IMR-90 (cell line): ENCODE measurements around the gene ST7. TPM values are rescaled to one million over a fixed set of nuclear protein-coding genes. Genes with fewer than 3 reads are reported as not detected.

ENCODE experiments used
- ATAC-seq: fragments of 200-7000 bp; cut with Tn5 transposase; 2 replicates; pipeline ENCODE4 v1.9.1; 2020; ENCODE audit warnings: low read depth, mild to moderate bottlenecking, moderate library complexity
- BruUV-seq: library from RNA; stranded (reverse); fragments of 400-500 nt; replicated peaks from 2 replicates; lab custom pipeline; 2021; lab: Mats Ljungman, UMichigan
- CTCF ChIA-PET: fragments of 300-600 bp; formaldehyde crosslinking; extraction: SDS; loops from one replicate; lab custom pipeline; 2021; ENCODE audit warnings: antibody characterized with exemption; lab: Yijun Ruan, JAX
- POLR2A ChIA-PET: fragments of 300-600 bp; sonication (Branson Sonifier 250); formaldehyde crosslinking; loops from one replicate; lab custom pipeline; 2022; ENCODE audit warnings: antibody characterized with exemption; ENCODE audit not compliant: unreplicated experiment; lab: Charles Lee
- DNase-seq: peaks from one replicate; pipeline ENCODE4 v3.0.0; 2013
- H2AFZ ChIP-seq: replicated peaks from 2 replicates; pipeline ENCODE3; 2013; ENCODE audit warnings: low read length, mild to moderate bottlenecking; ENCODE audit not compliant: poor library complexity
- H2AK5ac ChIP-seq: 2 replicates; pipeline ENCODE4 v1.6.1; 2013; ENCODE audit warnings: low read depth, low read length, inconsistent platforms
- H2AK9ac ChIP-seq: replicated peaks from 2 replicates; pipeline ENCODE3; 2013; ENCODE audit warnings: mild to moderate bottlenecking, low read depth, low read length, moderate library complexity; ENCODE audit not compliant: poor library complexity
- H2BK120ac ChIP-seq: 2 replicates; pipeline ENCODE4 v1.6.1; 2013; ENCODE audit warnings: low read depth, low read length, inconsistent platforms
- H2BK15ac ChIP-seq: 3 replicates; pipeline ENCODE4 v1.6.1; 2013; ENCODE audit warnings: low read depth, low read length, inconsistent platforms
- H2BK20ac ChIP-seq: 2 replicates; pipeline ENCODE4 v1.6.1; 2013; ENCODE audit warnings: low read depth, mild to moderate bottlenecking, inconsistent platforms, low read length, moderate library complexity
- H2BK5ac ChIP-seq: 2 replicates; pipeline ENCODE4 v1.6.1; 2013; ENCODE audit warnings: mild to moderate bottlenecking, low read depth, low read length, inconsistent platforms; ENCODE audit not compliant: poor library complexity, severe bottlenecking
- H3K14ac ChIP-seq: replicated peaks from 2 replicates; pipeline ENCODE4 v1.6.1; 2013; ENCODE audit warnings: low read depth, low read length, inconsistent platforms
- H3K18ac ChIP-seq: 2 replicates; pipeline ENCODE4 v1.6.1; 2013; ENCODE audit warnings: low read depth, low read length, control low read depth
- H3K23ac ChIP-seq: 2 replicates; pipeline ENCODE4 v1.6.1; 2013; ENCODE audit warnings: low read depth, low read length, inconsistent platforms
- H3K27ac ChIP-seq: 2 replicates; pipeline ENCODE4 v1.5.1; 2013; ENCODE audit warnings: mild to moderate bottlenecking, control low read depth, low read length; ENCODE audit not compliant: insufficient read depth
- H3K27me3 ChIP-seq: 2 replicates; pipeline ENCODE4 v1.6.1; 2013; ENCODE audit warnings: low read length; ENCODE audit not compliant: control insufficient read depth, insufficient read depth
- H3K36me3 ChIP-seq: 2 replicates; pipeline ENCODE4 v1.6.1; 2013; ENCODE audit warnings: low read length, mixed read lengths; ENCODE audit not compliant: control insufficient read depth, insufficient read depth
- H3K4ac ChIP-seq: 2 replicates; pipeline ENCODE4 v1.6.1; 2013; ENCODE audit warnings: low read depth, low read length, inconsistent platforms
- H3K4me1 ChIP-seq: 2 replicates; pipeline ENCODE4 v1.6.1; 2013; ENCODE audit warnings: low read length, mixed read lengths; ENCODE audit not compliant: control insufficient read depth, insufficient read depth
- H3K4me2 ChIP-seq: 2 replicates; pipeline ENCODE4 v1.6.1; 2013; ENCODE audit warnings: low read depth, mild to moderate bottlenecking, control low read depth, low read length, moderate library complexity
- H3K4me3 ChIP-seq: 2 replicates; pipeline ENCODE4 v1.5.1; 2013; ENCODE audit warnings: low read depth, mild to moderate bottlenecking, control low read depth, low read length, moderate library complexity; ENCODE audit not compliant: insufficient read depth
- H3K56ac ChIP-seq: 2 replicates; pipeline ENCODE4 v1.6.1; 2013; ENCODE audit warnings: low read length, inconsistent platforms; ENCODE audit not compliant: insufficient read depth; ENCODE audit errors: extremely low read depth
- H3K79me1 ChIP-seq, 2 experiments: 2 replicates each; pipeline ENCODE4 v1.6.1; 2013; ENCODE audit warnings: low read length in 2 of 2, inconsistent platforms in 1 of 2, low read depth in 1 of 2
- H3K9ac ChIP-seq: 2 replicates; pipeline ENCODE4 v1.6.1; 2013; ENCODE audit warnings: low read depth, low read length, control low read depth
- H3K9me1 ChIP-seq: 2 replicates; pipeline ENCODE4 v1.6.1; 2013; ENCODE audit warnings: low read length, inconsistent platforms; ENCODE audit not compliant: insufficient read depth
- H3K9me3 ChIP-seq: 2 replicates; pipeline ENCODE4 v1.6.1; 2013; ENCODE audit warnings: low read length; ENCODE audit not compliant: control insufficient read depth, insufficient read depth
- H4K20me1 ChIP-seq: 2 replicates; pipeline ENCODE4 v1.6.1; 2013; ENCODE audit warnings: low read length, inconsistent platforms; ENCODE audit not compliant: insufficient read depth
- H4K5ac ChIP-seq: 2 replicates; pipeline ENCODE4 v1.6.1; 2013; ENCODE audit warnings: mild to moderate bottlenecking, low read depth, low read length, control low read depth
- H4K8ac ChIP-seq, 2 experiments: 2 replicates each; pipeline ENCODE4 v1.6.1; 2013; ENCODE audit warnings: low read depth in 2 of 2, low read length in 2 of 2, control low read depth in 1 of 2, inconsistent platforms in 1 of 2
- H4K91ac ChIP-seq: 2 replicates; pipeline ENCODE4 v1.6.1; 2013; ENCODE audit warnings: low read depth, low read length, inconsistent platforms; ENCODE audit not compliant: insufficient read depth
- CTCF ChIP-seq: conservative IDR thresholded peaks from 2 replicates; pipeline ENCODE4 v1.5.1; 2012; ENCODE audit warnings: mild to moderate bottlenecking, low read depth, low read length, improper control_type of control experiment
- WGBS, 2 experiments: methylation state at CpG; one replicate each; pipeline versions ENCODE4 v1.1.5 to v1.1.7; 2013; ENCODE audit warnings: missing lambda C conversion rate in 2 of 2; ENCODE audit not compliant: insufficient read length in 1 of 2; ENCODE audit errors: extremely low coverage in 2 of 2; 5-methylcytosine and 5-hydroxymethylcytosine counted together
- dilution Hi-C: fragments of 300-500 bp; cut with HindIII; formaldehyde crosslinking; loops from one replicate; pipeline ENCODE4 v1.14.3; 2018; ENCODE audit warnings: low sequenced_read_pairs; ENCODE audit not compliant: unreplicated experiment
- in situ Hi-C: fragments of 300-500 bp; cut with MboI; formaldehyde crosslinking; loops from 3 replicates; pipeline ENCODE4 v1.14.3; 2019; ENCODE audit warnings: low sequenced_read_pairs, inconsistent platforms, mixed read lengths
- intact Hi-C: fragments of 100-400 bp; cut with micrococcal nuclease; formaldehyde crosslinking; loops from 2 replicates; pipeline ENCODE4 v1.10.0; 2022
- polyA plus RNA-seq, 3 experiments: library from polyadenylated mRNA; depleted of rRNA; stranded (reverse); fragments of >200 nt; gene quantifications; 2 replicates each; pipeline ENCODE4 v1.2.3, GENCODE V29; 2012; ENCODE audit warnings: low replicate concordance in 1 of 3
- total RNA-seq: library from RNA; depleted of rRNA; stranded (reverse); fragments of >200 nt; gene quantifications from 2 replicates; pipeline ENCODE4 v1.2.3, GENCODE V29; 2012

ST7 gene
- total and polyA plus RNA-seq, 2 of the 4 experiments (the other 2 are of a cell fraction): 18.6 to 26.0 TPM

GRCh38 chr7:117011419-117012260 is 58.3 kb downstream of the ST7 start:
- H3K4me3 ChIP-seq: no peak overlapping the region
- intact Hi-C loops: no loop called here
- H2AK9ac ChIP-seq: no peak overlapping the region
- no peak overlapping the region for H3K56ac ChIP-seq
- H3K79me1 ChIP-seq: peaks cover 16 to 29% of the 10 kb centered on the region in 2 experiments; a peak in 3 of 4 replicates
- DNase-seq (no peak), ATAC-seq (no peak)
- no peak overlapping the region for H3K14ac ChIP-seq
- H2BK15ac ChIP-seq: no peak overlapping the region
- H2BK120ac ChIP-seq: no peak overlapping the region
- no peak overlapping the region for H3K9ac ChIP-seq
- no peak overlapping the region for H4K5ac ChIP-seq
- no peak overlapping the region for H2BK5ac ChIP-seq
- H3K18ac ChIP-seq: no peak overlapping the region
- no peaks in the 10 kb centered on the region for H3K27me3 ChIP-seq
- no TSS peak for BruUV-seq
- POLR2A ChIA-PET: no interaction called here
- H3K9me3 ChIP-seq: no peaks in the 10 kb centered on the region
- H3K27ac ChIP-seq: no peak overlapping the region
- H3K4ac ChIP-seq: no peak overlapping the region
- TF ChIP-seq CTCF: no peak
- no peak overlapping the region for H4K91ac ChIP-seq
- in situ Hi-C loops: no loop called here
- no peak overlapping the region for H2AK5ac ChIP-seq
- CTCF ChIA-PET: interaction anchor here (1.1 kb wide), 1 partner anchor 93 kb away, joined by 3 read pairs; no protein-coding TSS in a partner anchor
- H4K20me1 ChIP-seq: no peaks in the 10 kb centered on the region
- no peak overlapping the region for H2BK20ac ChIP-seq
- H3K4me1 ChIP-seq: peaks cover 2% of the 10 kb centered on the region; the same call in 1 of the 2 replicates
- H3K23ac ChIP-seq: no peak overlapping the region
- 100% methylated on average over 1 of the region's 6 CpGs; no CpG with 5 or more reads in 1 of the 2 experiments for WGBS, 2 experiments
- H3K4me2 ChIP-seq: no peak overlapping the region
- H4K8ac ChIP-seq: no peak overlapping the region
- dilution Hi-C loops: no loop called here
- no peak overlapping the region for H2AFZ ChIP-seq
- H3K9me1 ChIP-seq: peaks cover 6% of the 10 kb centered on the region; the same call in 1 of the 2 replicates
- H3K36me3 ChIP-seq: no peaks in the 10 kb centered on the region
